ENCODE data around the gene CAMK2D. TPM values are rescaled to one million over a fixed set of nuclear protein-coding genes. Genes with fewer than 3 reads are reported as not detected.

The CAMK2D gene
- total RNA-seq, 2 donors from 2014 or later, result 132 to 187 TPM

DNA sequence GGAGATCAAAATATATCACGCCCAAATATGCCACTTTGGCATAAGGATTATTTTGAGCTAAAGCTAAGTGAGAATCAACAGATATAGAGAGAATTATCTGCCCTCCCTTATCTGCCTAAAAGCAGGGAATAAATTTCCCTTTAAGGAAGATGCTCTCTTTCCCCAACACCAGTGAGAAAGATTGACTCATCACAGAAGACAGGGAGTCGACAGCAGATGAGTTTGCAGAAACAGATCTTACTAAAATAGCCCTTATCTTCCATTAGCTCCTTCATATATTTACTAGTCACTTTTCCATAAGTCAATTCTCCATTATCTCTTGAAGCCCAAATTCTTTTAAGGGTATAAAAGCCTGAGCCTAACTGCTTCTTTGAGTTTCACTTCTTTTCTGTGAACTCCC is 156.6 kb downstream of the CAMK2D start:
- Histone ChIP-seq H3K4me1 (peaks cover 0 to 22% of the 10 kb centered on the region in 2 donors), H3K4me3 (no peak overlapping the region), H3K36me3 (no peaks in the 10 kb centered on the region), H3K27ac (peak overlapping the region in 1 of 2 donors; percentile 74), H3K27me3 (no peaks in the 10 kb centered on the region), H3K9me3 (no peaks in the 10 kb centered on the region)
- no peak for DNase-seq (ENCODE audit: low spot score)
- TF ChIP-seq, protein P1, sequence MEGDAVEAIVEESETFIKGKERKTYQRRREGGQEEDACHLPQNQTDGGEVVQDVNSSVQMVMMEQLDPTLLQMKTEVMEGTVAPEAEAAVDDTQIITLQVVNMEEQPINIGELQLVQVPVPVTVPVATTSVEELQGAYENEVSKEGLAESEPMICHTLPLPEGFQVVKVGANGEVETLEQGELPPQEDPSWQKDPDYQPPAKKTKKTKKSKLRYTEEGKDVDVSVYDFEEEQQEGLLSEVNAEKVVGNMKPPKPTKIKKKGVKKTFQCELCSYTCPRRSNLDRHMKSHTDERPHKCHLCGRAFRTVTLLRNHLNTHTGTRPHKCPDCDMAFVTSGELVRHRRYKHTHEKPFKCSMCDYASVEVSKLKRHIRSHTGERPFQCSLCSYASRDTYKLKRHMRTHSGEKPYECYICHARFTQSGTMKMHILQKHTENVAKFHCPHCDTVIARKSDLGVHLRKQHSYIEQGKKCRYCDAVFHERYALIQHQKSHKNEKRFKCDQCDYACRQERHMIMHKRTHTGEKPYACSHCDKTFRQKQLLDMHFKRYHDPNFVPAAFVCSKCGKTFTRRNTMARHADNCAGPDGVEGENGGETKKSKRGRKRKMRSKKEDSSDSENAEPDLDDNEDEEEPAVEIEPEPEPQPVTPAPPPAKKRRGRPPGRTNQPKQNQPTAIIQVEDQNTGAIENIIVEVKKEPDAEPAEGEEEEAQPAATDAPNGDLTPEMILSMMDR (IDR thresholded peaks at IDR 0.05), result no peak

DNA sequence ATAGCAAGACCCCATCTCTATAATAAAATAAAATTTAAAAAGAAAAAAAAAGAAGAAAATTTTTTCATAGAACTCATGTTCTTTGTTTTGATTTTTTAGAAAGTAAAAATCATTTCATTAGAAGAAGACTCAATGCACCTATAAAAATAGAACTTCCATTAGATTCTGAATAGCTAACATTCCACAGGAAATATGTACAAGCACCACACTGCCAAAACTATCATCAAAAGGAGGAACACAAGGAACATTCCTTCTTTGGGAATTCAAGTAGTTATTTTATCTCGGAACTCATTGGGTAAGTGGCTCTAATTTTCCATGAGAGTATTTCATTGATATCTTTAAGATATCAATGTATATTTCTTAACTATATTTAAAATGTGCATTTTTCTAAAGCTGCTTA is 157.6 kb downstream of the CAMK2D start:
- no peak for DNase-seq (ENCODE audit: low spot score)
- Histone ChIP-seq H3K36me3 (no peaks in the 10 kb centered on the region), H3K4me1 (peaks cover 0 to 22% of the 10 kb centered on the region in 2 donors), H3K4me3 (no peak overlapping the region), H3K27me3 (no peaks in the 10 kb centered on the region), H3K27ac (peak overlapping the region in 1 of 2 donors; percentile 74), H3K9me3 (no peaks in the 10 kb centered on the region)
- TF ChIP-seq, protein P1 (IDR thresholded peaks at IDR 0.05), result no peak

DNA sequence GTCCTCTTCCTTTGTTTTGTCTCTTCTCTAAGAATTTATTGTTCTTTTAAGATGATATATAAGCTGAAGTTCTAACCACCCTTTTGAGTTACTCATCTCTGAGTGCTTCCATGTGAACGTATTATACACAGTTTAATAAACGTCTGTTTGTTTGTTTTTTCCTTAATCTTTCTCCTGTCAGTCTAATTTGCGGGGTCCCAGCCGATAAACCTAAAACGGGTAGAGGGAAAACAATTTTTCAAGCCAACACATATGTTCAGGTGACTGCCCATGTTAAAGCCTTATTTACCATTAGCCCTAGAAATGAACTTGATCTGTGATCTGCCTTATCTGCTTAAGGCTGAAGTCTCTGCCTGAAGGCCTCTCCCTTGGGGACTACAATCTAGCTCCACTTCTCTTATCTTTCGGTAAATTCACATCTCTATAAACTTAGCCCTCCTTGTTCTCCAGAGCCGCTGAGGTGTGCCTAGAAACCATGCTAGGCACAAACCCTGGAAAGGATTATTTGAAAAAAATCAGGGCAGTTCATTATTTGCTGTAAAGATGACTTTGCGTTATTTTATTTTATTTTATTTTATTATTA is 158.8 kb downstream of the CAMK2D start:
- Histone ChIP-seq H3K27ac (peak overlapping the region in 1 of 2 donors; percentile 74), H3K27me3 (no peaks in the 10 kb centered on the region), H3K36me3 (no peaks in the 10 kb centered on the region), H3K4me3 (no peak overlapping the region), H3K9me3 (no peaks in the 10 kb centered on the region), H3K4me1 (peaks cover 0 to 22% of the 10 kb centered on the region in 2 donors)
- TF ChIP-seq, protein P1 (IDR thresholded peaks at IDR 0.05), result no peak
- no peak for DNase-seq (ENCODE audit: low spot score)

DNA sequence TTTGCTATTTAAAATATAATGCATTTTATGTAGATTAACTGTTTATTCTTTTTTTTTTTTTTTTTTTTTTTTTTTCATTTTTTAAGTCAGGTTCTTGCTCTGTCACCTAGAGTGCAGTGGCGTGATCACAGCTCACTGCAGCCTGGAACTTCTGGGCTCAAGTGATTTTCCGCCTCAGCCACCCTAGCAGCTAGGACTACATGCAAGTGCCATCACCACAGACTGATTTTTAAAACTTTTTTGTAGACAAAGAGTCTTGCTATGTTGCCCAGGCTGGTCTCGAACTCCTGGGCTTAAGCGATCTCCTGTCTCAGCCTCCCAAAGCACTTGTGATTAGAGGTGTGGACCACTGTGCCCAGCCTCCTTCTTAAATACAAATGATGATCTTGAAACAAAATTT is 159.9 kb downstream of the CAMK2D start:
- no peak overlapping the region for H3K4me3 ChIP-seq
- H3K9me3 ChIP-seq, result no peaks in the 10 kb centered on the region
- TF ChIP-seq, protein P1 (IDR thresholded peaks at IDR 0.05), result no peak
- DNase-seq (ENCODE audit: low spot score), result no peak
- H3K4me1 ChIP-seq, result peaks cover 0 to 22% of the 10 kb centered on the region in 2 donors
- peak overlapping the region in 1 of 2 donors; percentile 74 for H3K27ac ChIP-seq
- H3K36me3 ChIP-seq, result no peaks in the 10 kb centered on the region
- no peaks in the 10 kb centered on the region for H3K27me3 ChIP-seq

DNA sequence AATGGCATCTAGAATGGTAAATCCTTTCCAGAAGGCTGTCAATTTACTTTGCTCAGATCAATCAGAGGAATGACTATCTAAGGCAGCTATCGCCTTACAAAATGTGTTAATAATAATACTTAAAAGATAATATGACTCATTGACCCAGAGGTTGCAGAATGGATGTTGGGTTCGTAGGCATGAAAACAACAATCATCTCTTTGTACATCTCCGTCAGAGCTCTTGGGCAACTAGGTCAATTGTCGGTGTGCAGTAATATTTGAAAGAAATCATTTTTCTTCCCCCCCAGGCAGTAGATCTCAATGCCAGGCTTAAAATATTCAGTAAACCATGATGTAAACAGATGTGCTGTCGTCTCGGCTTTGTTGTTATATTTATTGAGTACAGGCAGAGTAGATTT is 165.1 kb downstream of the CAMK2D start:
- Histone ChIP-seq H3K4me1 (peaks cover 0 to 10% of the 10 kb centered on the region in 2 donors), H3K9me3 (no peaks in the 10 kb centered on the region), H3K4me3 (no peak overlapping the region), H3K36me3 (no peaks in the 10 kb centered on the region), H3K27me3 (no peaks in the 10 kb centered on the region), H3K27ac (no peak overlapping the region)
- DNase-seq (ENCODE audit: low spot score), result no peak
- TF ChIP-seq, protein P1 (IDR thresholded peaks at IDR 0.05), result no peak

DNA sequence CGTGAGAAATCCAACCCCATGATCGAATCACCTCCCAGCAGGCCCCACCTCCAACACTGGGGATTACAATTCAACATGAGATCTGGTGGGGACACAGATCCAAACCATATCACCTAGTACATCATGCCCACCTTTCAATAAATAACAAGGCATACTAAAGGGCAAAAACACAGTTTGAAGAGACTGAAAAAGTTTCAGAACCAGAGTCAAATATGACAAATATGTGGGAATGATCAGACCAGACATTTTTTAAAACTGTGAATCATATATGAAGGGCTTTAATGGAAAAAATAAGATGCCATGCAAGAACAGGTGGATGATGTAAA is 167.3 kb downstream of the CAMK2D start:
- no peak for DNase-seq (ENCODE audit: low spot score)
- no peaks in the 10 kb centered on the region for H3K27me3 ChIP-seq
- H3K4me1 ChIP-seq, result peaks cover 0 to 10% of the 10 kb centered on the region in 2 donors
- H3K36me3 ChIP-seq, result no peaks in the 10 kb centered on the region
- H3K27ac ChIP-seq, result no peak overlapping the region
- TF ChIP-seq, protein P1 (IDR thresholded peaks at IDR 0.05), result no peak
- no peak overlapping the region for H3K4me3 ChIP-seq
- no peaks in the 10 kb centered on the region for H3K9me3 ChIP-seq
